ENCODE data around the gene RSPO4.

The RSPO4 gene

GRCh38 chr20:967796-968742 is 34.0 kb downstream of the RSPO4 start:
- no peaks in the 10 kb centered on the region for H3K36me3 Mint-ChIP-seq
- no peaks in the 10 kb centered on the region for H3K9me3 Mint-ChIP-seq
- no peak overlapping the region for H3K27ac Mint-ChIP-seq
- peaks cover 34% of the 10 kb centered on the region for H3K27me3 Mint-ChIP-seq
- no peak for DNase-seq
- H3K4me1 Mint-ChIP-seq = no peaks in the 10 kb centered on the region
- CTCF ChIA-PET = interaction anchor here (2.1 kb wide), 1 partner anchor 11 kb away, joined by 16 read pairs; no protein-coding TSS in a partner anchor
- no peak overlapping the region for H3K4me3 Mint-ChIP-seq

GRCh38 chr20:965956-966355 is 36.2 kb downstream of the RSPO4 start:
- H3K4me1 Mint-ChIP-seq = no peaks in the 10 kb centered on the region
- DNase-seq = no peak
- no peaks in the 10 kb centered on the region for H3K36me3 Mint-ChIP-seq
- H3K27ac Mint-ChIP-seq = no peak overlapping the region
- CTCF ChIA-PET = interaction anchor here (1.4 to 1.7 kb wide), 2 partner anchors 150 to 247 kb away, joined by 4 read pairs; no protein-coding TSS in a partner anchor
- H3K27me3 Mint-ChIP-seq = peaks cover 33% of the 10 kb centered on the region
- no peak overlapping the region for H3K4me3 Mint-ChIP-seq
- no peaks in the 10 kb centered on the region for H3K9me3 Mint-ChIP-seq

GRCh38 chr20:963795-964194 is 38.3 kb downstream of the RSPO4 start:
- DNase-seq = no peak
- Mint-ChIP-seq H3K9me3 (no peaks in the 10 kb centered on the region), H3K27ac (no peak overlapping the region), H3K27me3 (peaks cover 28% of the 10 kb centered on the region), H3K4me1 (no peaks in the 10 kb centered on the region), H3K4me3 (no peak overlapping the region), H3K36me3 (no peaks in the 10 kb centered on the region)
- CTCF ChIA-PET = interaction anchor here (1.4 kb wide), 1 partner anchor 145 kb away, joined by 3 read pairs; no protein-coding TSS in a partner anchor

GRCh38 chr20:962683-963082 is 39.4 kb downstream of the RSPO4 start:
- no peaks in the 10 kb centered on the region for H3K36me3 Mint-ChIP-seq
- no peaks in the 10 kb centered on the region for H3K9me3 Mint-ChIP-seq
- CTCF ChIA-PET = interaction anchor here (0.6 to 1.4 kb wide), 3 partner anchors 144 to 311 kb away, joined by 3 to 5 read pairs (median 3); no protein-coding TSS in a partner anchor
- H3K27me3 Mint-ChIP-seq = peaks cover 29% of the 10 kb centered on the region
- H3K4me3 Mint-ChIP-seq = no peak overlapping the region
- H3K4me1 Mint-ChIP-seq = no peaks in the 10 kb centered on the region
- no peak for DNase-seq
- H3K27ac Mint-ChIP-seq = no peak overlapping the region

GRCh38 chr20:962223-962622 is 39.9 kb downstream of the RSPO4 start:
- Mint-ChIP-seq H3K27ac (no peak overlapping the region), H3K4me1 (no peaks in the 10 kb centered on the region), H3K4me3 (no peak overlapping the region), H3K36me3 (no peaks in the 10 kb centered on the region), H3K27me3 (peaks cover 31% of the 10 kb centered on the region), H3K9me3 (no peaks in the 10 kb centered on the region)
- no peak for DNase-seq
- CTCF ChIA-PET = interaction anchor here (0.6 to 1.3 kb wide), 2 partner anchors 144 to 310 kb away, joined by 3 to 5 read pairs; no protein-coding TSS in a partner anchor

- Mint-ChIP-seq H3K4me3 (no peak overlapping the region), H3K36me3 (no peaks in the 10 kb centered on the region), H3K27me3 (peaks cover 33% of the 10 kb centered on the region), H3K4me1 (no peaks in the 10 kb centered on the region), H3K27ac (no peak overlapping the region), H3K9me3 (no peaks in the 10 kb centered on the region)
- DNase-seq = no peak
- CTCF ChIA-PET = interaction anchor here (0.9 to 1.3 kb wide), 3 partner anchors 127 to 143 kb away, joined by 3 to 5 read pairs (median 3); no protein-coding TSS in a partner anchor
Measured at GRCh38 chr20:961768-962167, 40.3 kb downstream of the RSPO4 start.

- Mint-ChIP-seq H3K27me3 (peaks cover 45% of the 10 kb centered on the region), H3K9me3 (no peaks in the 10 kb centered on the region), H3K4me1 (no peaks in the 10 kb centered on the region), H3K36me3 (no peaks in the 10 kb centered on the region), H3K27ac (no peak overlapping the region), H3K4me3 (no peak overlapping the region)
- CTCF ChIA-PET = interaction anchor here (9.5 kb wide), 1 partner anchor 144 kb away, joined by 206 read pairs; no protein-coding TSS in a partner anchor
- DNase-seq = no peak
Measured at GRCh38 chr20:959996-960615, 42.0 kb downstream of the RSPO4 start.

GRCh38 chr20:958936-959815 is 42.9 kb downstream of the RSPO4 start:
- no peak for DNase-seq
- CTCF ChIA-PET = interaction anchor here (0.6 to 9.5 kb wide), 2 partner anchors 143 to 157 kb away, joined by 3 to 206 read pairs; no protein-coding TSS in a partner anchor
- H3K4me1 Mint-ChIP-seq = no peaks in the 10 kb centered on the region
- H3K27me3 Mint-ChIP-seq = peaks cover 53% of the 10 kb centered on the region
- no peaks in the 10 kb centered on the region for H3K9me3 Mint-ChIP-seq
- H3K27ac Mint-ChIP-seq = no peak overlapping the region
- H3K36me3 Mint-ChIP-seq = no peaks in the 10 kb centered on the region
- no peak overlapping the region for H3K4me3 Mint-ChIP-seq

GRCh38 chr20:957544-957943 is 44.6 kb downstream of the RSPO4 start:
- Mint-ChIP-seq H3K4me3 (no peak overlapping the region), H3K4me1 (no peaks in the 10 kb centered on the region), H3K27me3 (peaks cover 60% of the 10 kb centered on the region), H3K27ac (no peak overlapping the region), H3K36me3 (no peaks in the 10 kb centered on the region), H3K9me3 (no peaks in the 10 kb centered on the region)
- DNase-seq = no peak
- CTCF ChIA-PET = interaction anchor here (0.7 to 9.5 kb wide), 14 partner anchors 10 to 290 kb away, joined by 3 to 206 read pairs (median 3); no protein-coding TSS in a partner anchor

GRCh38 chr20:956330-956951 is 45.7 kb downstream of the RSPO4 start:
- H3K4me1 Mint-ChIP-seq = no peaks in the 10 kb centered on the region
- H3K27ac Mint-ChIP-seq = no peak overlapping the region
- DNase-seq = peak; percentile 80
- H3K4me3 Mint-ChIP-seq = no peak overlapping the region
- no peaks in the 10 kb centered on the region for H3K9me3 Mint-ChIP-seq
- CTCF ChIA-PET = interaction anchor here (0.6 to 9.5 kb wide), 39 partner anchors 10 to 547 kb away, joined by 3 to 206 read pairs (median 4); no protein-coding TSS in a partner anchor
- H3K36me3 Mint-ChIP-seq = no peaks in the 10 kb centered on the region
- peaks cover 69% of the 10 kb centered on the region for H3K27me3 Mint-ChIP-seq

GRCh38 chr20:955656-956055 is 46.5 kb downstream of the RSPO4 start:
- Mint-ChIP-seq H3K27ac (no peak overlapping the region), H3K4me3 (no peak overlapping the region), H3K36me3 (no peaks in the 10 kb centered on the region), H3K9me3 (no peaks in the 10 kb centered on the region), H3K4me1 (no peaks in the 10 kb centered on the region), H3K27me3 (peaks cover 69% of the 10 kb centered on the region)
- DNase-seq = no peak
- CTCF ChIA-PET = interaction anchor here (0.6 to 9.5 kb wide), 35 partner anchors 9 to 548 kb away, joined by 3 to 206 read pairs (median 4); no protein-coding TSS in a partner anchor

- CTCF ChIA-PET = interaction anchor here (0.7 to 9.5 kb wide), 13 partner anchors 13 to 257 kb away, joined by 3 to 206 read pairs (median 4); no protein-coding TSS in a partner anchor
- no peak for DNase-seq
- Mint-ChIP-seq H3K27me3 (peaks cover 68% of the 10 kb centered on the region), H3K9me3 (no peaks in the 10 kb centered on the region), H3K4me3 (no peak overlapping the region), H3K36me3 (no peaks in the 10 kb centered on the region), H3K4me1 (no peaks in the 10 kb centered on the region), H3K27ac (no peak overlapping the region)
Measured at GRCh38 chr20:955111-955510, 47.0 kb downstream of the RSPO4 start.

GRCh38 chr20:953742-954141 is 48.4 kb downstream of the RSPO4 start:
- Mint-ChIP-seq H3K4me3 (no peak overlapping the region), H3K36me3 (no peaks in the 10 kb centered on the region), H3K9me3 (no peaks in the 10 kb centered on the region), H3K4me1 (no peaks in the 10 kb centered on the region), H3K27ac (no peak overlapping the region), H3K27me3 (peaks cover 69% of the 10 kb centered on the region)
- DNase-seq = peak; percentile 22
- CTCF ChIA-PET = interaction anchor here (9.5 kb wide), 1 partner anchor 138 kb away, joined by 206 read pairs; no protein-coding TSS in a partner anchor
